Measurements from ENCODE around the gene STAG3. TPM values are rescaled to one million over a fixed set of nuclear protein-coding genes. Genes with fewer than 3 reads are reported as not detected.

Gene STAG3
- total RNA-seq, 1 experiment from 2014 or later, result 2.4 TPM

Other genes starting within 250 kb of the STAG3 start
- 0.10 and 0.37 TPM in 2 replicates for gene GJC3, start 248.3 kb upstream of the STAG3 start, total RNA-seq (2014; rRNA removed; shearing (Covaris generic))
- not detected in 2 replicates for gene AZGP1, start 201.9 kb upstream of the STAG3 start, total RNA-seq (2014; rRNA removed; shearing (Covaris generic))
- 9.0 and 17.0 TPM in 2 replicates for gene ZKSCAN1, start 162.3 kb upstream of the STAG3 start, total RNA-seq (2014; rRNA removed; shearing (Covaris generic))
- 27.2 and 32.9 TPM in 2 replicates for gene ZSCAN21, start 128.1 kb upstream of the STAG3 start, total RNA-seq (2014; rRNA removed; shearing (Covaris generic))
- gene ZNF3, start 96.2 kb upstream of the STAG3 start, total RNA-seq (2014; rRNA removed; shearing (Covaris generic)), result 40.8 and 51.0 TPM in 2 replicates
- gene COPS6, start 88.9 kb upstream of the STAG3 start, total RNA-seq (2014; rRNA removed; shearing (Covaris generic)), result 51.8 and 59.6 TPM in 2 replicates
- gene MCM7, start 76.5 kb upstream of the STAG3 start, total RNA-seq (2014; rRNA removed; shearing (Covaris generic)), result 363 and 383 TPM in 2 replicates
- gene AP4M1, start 76.3 kb upstream of the STAG3 start, total RNA-seq (2014; rRNA removed; shearing (Covaris generic)), result 15.1 and 23.3 TPM in 2 replicates
- gene TAF6, start 58.6 kb upstream of the STAG3 start, total RNA-seq (2014; rRNA removed; shearing (Covaris generic)), result 104 and 106 TPM in 2 replicates
- gene CNPY4, start 58.3 kb upstream of the STAG3 start, total RNA-seq (2014; rRNA removed; shearing (Covaris generic)), result 12.2 and 17.1 TPM in 2 replicates
- gene MBLAC1, start 51.0 kb upstream of the STAG3 start, total RNA-seq (2014; rRNA removed; shearing (Covaris generic)), result 1.1 and 3.5 TPM in 2 replicates
- gene LAMTOR4, start 29.0 kb upstream of the STAG3 start, total RNA-seq (2014; rRNA removed; shearing (Covaris generic)), result 143 and 165 TPM in 2 replicates
- 13.6 and 14.8 TPM in 2 replicates for gene TRAPPC14, start 19.2 kb upstream of the STAG3 start, total RNA-seq (2014; rRNA removed; shearing (Covaris generic))
- 0.73 and 3.1 TPM in 2 replicates for gene GAL3ST4, start 9.3 kb upstream of the STAG3 start, total RNA-seq (2014; rRNA removed; shearing (Covaris generic))
- gene GPC2, start 537 bp upstream of the STAG3 start, total RNA-seq (2014; rRNA removed; shearing (Covaris generic)), result 39.1 and 65.8 TPM in 2 replicates
- 0.11 TPM in 1 of 2 replicates, not detected in the other for gene PVRIG, start 42.0 kb downstream of the STAG3 start, total RNA-seq (2014; rRNA removed; shearing (Covaris generic))
- gene SPDYE3, start 129.8 kb downstream of the STAG3 start, total RNA-seq (2014; rRNA removed; shearing (Covaris generic)), result not detected in 2 replicates
- 18.6 and 25.6 TPM in 2 replicates for gene PILRB, start 180.2 kb downstream of the STAG3 start, total RNA-seq (2014; rRNA removed; shearing (Covaris generic))
- 0.28 and 1.6 TPM in 2 replicates for gene PILRA, start 195.6 kb downstream of the STAG3 start, total RNA-seq (2014; rRNA removed; shearing (Covaris generic))